Stimulated activated naive CD4-positive, alpha-beta T cell treated with Interleukin-2 at 50 U/mL for 16 hours (primary cell): ENCODE measurements around the gene RFX6.

ENCODE experiments used
- DNase-seq: peaks from one replicate; lab custom pipeline; 2025; lab: John Stamatoyannopoulos, UW

RFX6 gene

DNA sequence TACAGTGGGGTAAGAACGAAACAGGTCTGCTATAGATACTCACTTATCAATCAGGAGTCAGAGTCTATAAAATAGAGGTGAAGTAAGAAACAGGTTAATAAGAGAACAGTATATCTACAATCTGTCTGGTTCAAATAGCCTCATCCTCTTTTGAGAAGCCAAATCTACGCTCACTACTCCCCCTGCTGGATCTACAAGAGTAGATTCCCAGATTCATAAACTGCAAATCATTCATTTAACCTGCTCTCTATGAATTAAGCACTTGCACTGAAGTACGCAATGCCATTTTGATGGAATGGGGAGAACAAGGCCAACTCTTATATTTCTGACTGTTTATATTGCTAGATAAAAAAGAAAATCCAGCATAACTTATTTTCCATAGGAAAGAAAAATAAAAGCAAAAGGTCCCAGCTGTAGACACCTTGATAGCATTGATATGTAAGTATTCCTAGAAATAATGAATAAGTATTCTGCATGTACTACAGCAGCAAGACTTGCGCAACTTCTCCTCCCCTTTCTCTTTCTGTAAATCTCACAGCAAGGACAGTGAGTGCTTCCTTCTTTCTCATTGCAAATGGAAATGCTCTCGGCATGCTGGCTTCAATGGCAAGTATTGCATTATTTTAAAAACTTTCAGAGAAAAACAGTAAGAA lies 92.3 kb downstream of the RFX6 start:
- DNase-seq, result no peak

DNA sequence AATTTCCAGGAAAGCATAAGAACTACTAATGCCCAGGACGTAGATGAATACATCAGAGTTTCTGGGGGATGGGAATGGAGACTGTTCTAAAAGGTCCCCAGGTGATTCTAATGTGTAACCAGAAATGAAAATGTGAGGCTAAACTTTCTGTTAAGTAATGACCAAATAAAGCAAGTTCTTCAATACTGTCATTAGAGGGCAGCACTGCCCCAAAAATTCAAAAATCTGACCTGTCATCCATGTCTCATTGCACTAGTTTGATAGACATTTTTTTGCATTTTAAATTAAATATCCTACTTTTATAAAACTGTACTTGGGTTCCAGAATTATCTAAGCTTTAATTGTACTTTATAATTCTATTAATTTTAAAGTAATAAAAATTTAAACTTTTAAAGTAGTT lies 94.9 kb downstream of the RFX6 start:
- DNase-seq, result no peak

DNA sequence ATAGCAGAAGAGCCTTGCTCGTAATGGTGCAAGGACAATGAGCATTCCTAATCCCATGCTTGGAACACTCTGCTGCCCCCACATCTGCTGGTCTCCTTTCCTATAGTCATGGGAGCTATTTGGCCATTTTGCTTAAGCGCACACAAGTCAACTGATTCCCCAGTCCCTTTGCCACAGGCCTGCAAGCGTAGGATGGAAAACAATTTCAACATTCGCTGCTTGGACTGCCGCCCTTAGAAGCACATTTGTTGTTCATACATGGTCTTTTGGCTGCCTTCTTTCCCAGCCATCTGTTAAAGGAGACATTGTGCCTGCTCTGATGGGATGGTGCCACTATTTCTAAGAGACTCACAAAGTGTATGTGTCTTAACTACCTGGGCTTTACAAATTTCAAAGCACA lies 96.9 kb downstream of the RFX6 start:
- DNase-seq, result no peak

DNA sequence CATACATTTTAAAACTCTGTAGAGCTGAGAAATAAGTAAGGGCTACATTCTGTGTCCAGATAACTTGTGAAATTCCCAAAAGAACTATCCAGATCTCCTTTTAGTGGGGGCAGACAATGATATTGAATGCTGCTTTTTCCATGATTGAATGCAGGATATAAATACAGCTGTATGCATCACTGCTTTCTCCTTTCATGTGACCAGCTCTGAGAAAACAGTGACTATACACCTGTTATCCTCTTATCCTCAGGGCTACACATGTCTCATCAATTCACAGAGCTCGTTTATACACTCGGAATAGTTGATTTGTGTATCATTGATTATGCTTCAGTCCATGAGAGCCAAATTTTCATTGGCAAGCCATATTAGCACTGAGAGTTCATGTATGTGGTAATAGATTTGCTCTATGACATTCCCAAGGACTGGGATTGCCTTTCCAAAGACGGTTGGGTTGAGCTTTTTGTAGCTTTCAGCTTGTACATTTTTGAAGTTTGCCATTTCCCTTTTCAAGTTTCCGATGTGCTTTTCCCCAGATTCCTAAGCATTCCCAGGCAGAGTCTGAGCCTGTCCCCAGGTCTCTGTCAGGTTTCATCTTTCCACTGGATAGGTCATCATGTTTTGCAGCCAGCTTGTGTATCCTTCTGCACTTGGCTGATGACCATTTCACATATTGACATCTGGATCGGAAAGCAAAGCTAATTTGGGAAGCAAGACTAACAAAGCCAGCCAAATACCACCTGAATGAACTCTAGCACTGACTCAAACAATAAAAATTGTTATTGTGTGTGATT lies 97.7 kb downstream of the RFX6 start:
- DNase-seq, result no peak

DNA sequence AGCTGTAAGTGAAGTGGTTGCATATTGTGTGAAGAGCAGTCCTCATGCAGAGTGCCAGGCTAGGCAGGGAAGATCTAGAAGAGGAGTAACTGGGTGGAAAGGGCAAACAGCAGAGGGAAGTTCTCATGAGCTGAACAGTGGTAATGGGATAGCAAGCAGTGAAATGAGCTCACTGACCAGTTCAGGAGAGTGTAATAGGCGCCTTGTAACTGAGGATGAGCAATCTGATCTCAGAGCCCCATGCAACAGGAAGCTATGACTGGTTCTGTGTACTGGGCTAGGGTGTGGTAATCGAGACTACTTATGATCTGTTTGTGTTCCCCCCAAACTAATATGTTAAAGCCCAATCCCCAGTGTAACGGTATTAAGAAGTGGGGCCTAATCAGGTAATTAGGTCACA lies 98.6 kb downstream of the RFX6 start:
- no peak for DNase-seq

DNA sequence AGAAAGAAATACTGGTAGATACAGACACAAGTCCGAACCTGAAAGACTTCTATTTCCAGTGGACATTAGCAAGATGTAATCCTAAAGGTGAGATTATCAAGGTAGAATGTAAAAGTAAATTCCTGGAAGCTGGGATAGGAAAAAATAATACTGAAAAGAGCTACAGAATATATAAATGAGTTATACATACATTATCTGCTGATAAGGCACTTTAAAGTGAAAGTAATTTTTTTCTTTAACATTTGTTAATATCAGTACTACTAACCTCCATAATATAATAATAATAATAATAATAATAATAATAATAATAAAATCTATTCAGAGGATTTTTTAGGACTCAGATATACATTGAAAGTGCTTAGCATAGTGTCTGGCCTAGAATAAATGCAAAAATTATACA lies 102.5 kb downstream of the RFX6 start:
- DNase-seq, result no peak
